H1 (cell line): ENCODE data around the gene TOMM40.

Source experiments
- CBX8 ChIP-seq: fragments of 300-800, 300-1000 bp; sonication (generic); IDR thresholded peaks from 2 replicates; pipeline ENCODE4 v1.7.1; 2016; ENCODE audit warnings: low read depth, low read length, borderline replicate concordance
- EZH2 ChIP-seq: fragments of 200-600 bp; sonication (generic); IDR thresholded peaks from 2 replicates; pipeline ENCODE4 v1.7.1; 2012; ENCODE audit warnings: low read depth, mild to moderate bottlenecking, moderate library complexity, low read length, inconsistent platforms; ENCODE audit not compliant: severe bottlenecking
- GABPA ChIP-seq: IDR thresholded peaks from 2 replicates; pipeline ENCODE4 v1.6.1; 2011; ENCODE audit warnings: mild to moderate bottlenecking, low read length, moderate library complexity, borderline replicate concordance; ENCODE audit not compliant: insufficient read depth
- HDAC6 ChIP-seq: IDR thresholded peaks from one replicate; pipeline ENCODE4 v1.7.1; 2012; ENCODE audit warnings: low read depth, mild to moderate bottlenecking, inconsistent platforms, low read length, moderate library complexity
- MAFK ChIP-seq: IDR thresholded peaks from 2 replicates; pipeline ENCODE4 v1.6.1; 2012; ENCODE audit warnings: low read depth, mild to moderate bottlenecking, improper control_type of control experiment, low read length
- POLR2A ChIP-seq, 2 experiments: IDR thresholded peaks; 1 replicate in 1 of 2; 2 replicates in 1 of 2; pipeline ENCODE4 v1.6.1; 2011; ENCODE audit warnings: low read depth in 2 of 2, low read length in 2 of 2, mild to moderate bottlenecking in 2 of 2; ENCODE audit errors: control extremely low read depth in 1 of 2
- POLR2AphosphoS5 ChIP-seq: IDR thresholded peaks from 2 replicates; pipeline ENCODE4 v1.6.1; 2011; ENCODE audit warnings: low read depth, low read length
- RAD21 ChIP-seq, 2 experiments: IDR thresholded peaks in 1 of 2; conservative IDR thresholded peaks in 1 of 2; 2 replicates each; pipeline ENCODE4 v1.6.1; 2011; ENCODE audit warnings: low read depth in 2 of 2, low read length in 2 of 2, improper control_type of control experiment in 1 of 2, inconsistent platforms in 1 of 2, mild to moderate bottlenecking in 1 of 2, moderate library complexity in 1 of 2
- RXRA ChIP-seq: IDR thresholded peaks from 2 replicates; pipeline ENCODE4 v1.6.1; 2011; ENCODE audit warnings: low read depth, mild to moderate bottlenecking, low read length, moderate library complexity; ENCODE audit not compliant: insufficient read depth
- SIN3A ChIP-seq, 2 experiments: IDR thresholded peaks in 1 of 2; conservative IDR thresholded peaks in 1 of 2; 2 replicates each; pipeline ENCODE4 v1.6.1; 2011 to 2012; ENCODE audit warnings: low read length in 2 of 2, improper control_type of control experiment in 1 of 2, low read depth in 1 of 2, mild to moderate bottlenecking in 1 of 2
- SP1 ChIP-seq: IDR thresholded peaks from 2 replicates; pipeline ENCODE4 v1.6.1; 2011; ENCODE audit warnings: low read depth, low read length
- SUZ12 ChIP-seq: fragments of 200-600 bp; sonication (generic); IDR thresholded peaks from 2 replicates; pipeline ENCODE4 v1.6.1; 2012; ENCODE audit warnings: mild to moderate bottlenecking, inconsistent platforms, low read length, moderate library complexity, mixed read lengths
- TF ChIP-seq, protein P1 (sequence below), 3 experiments: IDR thresholded peaks; 1 replicate in 2 of 3; 2 replicates in 1 of 3; pipeline versions ENCODE4 v1.5.1 to v1.6.1; 2011; ENCODE audit warnings: low read length in 3 of 3, mild to moderate bottlenecking in 3 of 3, inconsistent platforms in 2 of 3, low read depth in 1 of 3, moderate library complexity in 1 of 3; ENCODE audit not compliant: insufficient read depth in 1 of 3; ENCODE audit errors: control extremely low read depth in 1 of 3

DNA sequence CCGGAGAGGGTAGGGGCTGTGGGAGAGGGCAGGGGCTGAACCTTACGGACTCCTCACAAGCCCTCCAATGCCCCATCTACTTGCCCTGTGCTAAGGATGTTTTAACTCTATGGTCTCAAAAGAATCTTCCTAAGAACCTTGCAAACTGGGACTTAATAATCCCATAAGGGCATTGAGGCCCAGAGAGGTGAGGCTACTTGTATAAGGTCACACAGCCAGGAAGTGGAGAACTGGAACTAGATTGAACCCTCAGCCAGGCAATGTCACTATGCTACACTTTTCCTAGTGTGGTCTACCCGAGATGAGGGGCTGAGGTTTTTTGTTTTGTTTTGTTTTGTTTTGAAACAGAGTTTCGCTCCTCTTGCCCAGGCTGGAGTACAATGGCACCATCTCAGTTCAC lies 40.5 kb downstream of the TOMM40 start:
- no peak for TF ChIP-seq RAD21 (IDR thresholded peaks at IDR 0.05 in 1 of 2, conservative IDR thresholded peaks at IDR 0.05 in 1 of 2; ENCODE audit: low read depth in 2 of 2, low read length in 2 of 2)
- TF ChIP-seq HDAC6: no peak
- TF ChIP-seq, protein P1, sequence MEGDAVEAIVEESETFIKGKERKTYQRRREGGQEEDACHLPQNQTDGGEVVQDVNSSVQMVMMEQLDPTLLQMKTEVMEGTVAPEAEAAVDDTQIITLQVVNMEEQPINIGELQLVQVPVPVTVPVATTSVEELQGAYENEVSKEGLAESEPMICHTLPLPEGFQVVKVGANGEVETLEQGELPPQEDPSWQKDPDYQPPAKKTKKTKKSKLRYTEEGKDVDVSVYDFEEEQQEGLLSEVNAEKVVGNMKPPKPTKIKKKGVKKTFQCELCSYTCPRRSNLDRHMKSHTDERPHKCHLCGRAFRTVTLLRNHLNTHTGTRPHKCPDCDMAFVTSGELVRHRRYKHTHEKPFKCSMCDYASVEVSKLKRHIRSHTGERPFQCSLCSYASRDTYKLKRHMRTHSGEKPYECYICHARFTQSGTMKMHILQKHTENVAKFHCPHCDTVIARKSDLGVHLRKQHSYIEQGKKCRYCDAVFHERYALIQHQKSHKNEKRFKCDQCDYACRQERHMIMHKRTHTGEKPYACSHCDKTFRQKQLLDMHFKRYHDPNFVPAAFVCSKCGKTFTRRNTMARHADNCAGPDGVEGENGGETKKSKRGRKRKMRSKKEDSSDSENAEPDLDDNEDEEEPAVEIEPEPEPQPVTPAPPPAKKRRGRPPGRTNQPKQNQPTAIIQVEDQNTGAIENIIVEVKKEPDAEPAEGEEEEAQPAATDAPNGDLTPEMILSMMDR (IDR thresholded peaks at IDR 0.05; ENCODE audit: control extremely low read depth in 1 of 3, insufficient read depth in 1 of 3, low read depth in 1 of 3, low read length in 3 of 3): no peak
- no peak for TF ChIP-seq GABPA
- no peak for TF ChIP-seq MAFK
- no peak for TF ChIP-seq EZH2
- TF ChIP-seq SUZ12: no peak
- no peak for TF ChIP-seq POLR2AphosphoS5
- TF ChIP-seq SP1: no peak
- TF ChIP-seq SIN3A (conservative IDR thresholded peaks at IDR 0.05 in 1 of 2, IDR thresholded peaks at IDR 0.05 in 1 of 2; ENCODE audit: low read depth in 1 of 2, low read length in 2 of 2): no peak
- TF ChIP-seq CBX8: no peak
- no peak for TF ChIP-seq POLR2A (IDR thresholded peaks at IDR 0.05; ENCODE audit: control extremely low read depth in 1 of 2, low read depth in 2 of 2, low read length in 2 of 2)
- no peak for TF ChIP-seq RXRA
